ENCODE data around the gene OR51B2.
"Not testable (repeated sequence)": the region's sequence is repeated elsewhere in the genome, so short reads cannot be mapped to it uniquely, and the experiment has no call there.

OR51B2 gene

GRCh38 chr11:5310423-5310822 is 13.7 kb downstream of the OR51B2 start:
- DNase-seq: no peak

GRCh38 chr11:5307256-5308019 is 16.7 kb downstream of the OR51B2 start:
- DNase-seq: no peak

GRCh38 chr11:5304046-5304445 is 20.1 kb downstream of the OR51B2 start:
- no peak for DNase-seq

DNA sequence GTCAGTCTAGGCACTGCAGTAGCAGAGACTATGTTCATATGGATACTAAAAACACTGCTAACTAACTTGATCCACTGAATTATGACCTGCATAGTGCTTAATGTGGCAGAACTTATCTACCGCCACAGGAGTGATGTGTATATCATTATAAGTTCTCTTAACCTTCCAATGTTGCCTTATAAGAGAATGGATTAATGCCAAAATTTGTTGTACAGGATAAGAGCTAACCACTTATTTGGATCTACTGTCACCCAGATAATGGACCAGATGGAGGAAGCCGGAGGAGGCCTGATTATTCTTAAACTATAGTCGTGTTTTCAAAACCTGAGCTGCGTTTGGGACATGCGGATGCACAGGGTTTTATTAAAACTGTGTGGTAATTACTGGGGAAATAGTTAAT is 20.5 kb downstream of the OR51B2 start:
- no peak for DNase-seq

- no peak for DNase-seq
These were observed 22.3 kb downstream of the OR51B2 start, which contains the start of gene OR51B4 for GRCh38 chr11:5301846-5302245. TSS of gene OR51B4 (minus strand) at chr11:5301946. CDS start at chr11:5301946, 0 bp downstream.

DNA sequence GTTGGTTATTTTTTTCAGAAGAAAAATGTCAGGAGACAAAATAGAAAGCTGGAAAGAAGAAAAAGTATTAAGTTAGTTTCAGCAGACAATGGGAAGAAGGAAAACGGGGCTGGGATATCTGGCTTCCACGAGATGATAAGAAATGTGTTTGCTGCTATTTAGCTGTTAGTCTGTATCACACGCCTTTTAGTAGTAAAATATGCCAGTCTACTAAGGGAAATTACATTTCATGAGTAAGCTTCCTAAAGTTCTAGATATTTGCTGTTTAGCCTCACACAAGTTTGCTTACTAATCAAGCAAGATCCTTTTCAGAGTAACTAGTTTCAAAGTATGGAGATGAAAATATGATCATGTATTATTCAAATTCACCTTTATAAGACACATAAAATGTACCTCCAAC is 23.8 kb downstream of the OR51B2 start:
- no peak for DNase-seq

DNA sequence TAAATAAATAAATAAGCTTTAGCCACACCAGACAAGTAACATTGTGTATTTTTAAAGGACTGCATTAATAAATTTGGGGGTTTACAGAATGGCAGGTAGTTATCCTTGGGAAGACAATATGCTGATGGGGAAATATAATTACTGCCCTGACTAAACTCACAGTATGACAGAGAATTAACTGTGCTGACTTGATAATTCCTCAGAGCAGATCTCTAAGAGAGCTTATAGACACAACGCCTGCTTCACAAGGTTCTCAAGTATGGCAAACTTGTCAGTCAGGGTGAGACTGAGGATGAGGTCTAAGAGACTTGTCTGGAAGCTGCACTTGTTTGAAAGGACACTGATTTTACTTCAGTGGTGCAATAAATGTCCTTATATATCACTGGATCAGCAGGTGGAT is 25.6 kb downstream of the OR51B2 start:
- DNase-seq: no peak

- DNase-seq: no peak
These were observed 26.3 kb downstream of the OR51B2 start for GRCh38 chr11:5297721-5298323.

DNA sequence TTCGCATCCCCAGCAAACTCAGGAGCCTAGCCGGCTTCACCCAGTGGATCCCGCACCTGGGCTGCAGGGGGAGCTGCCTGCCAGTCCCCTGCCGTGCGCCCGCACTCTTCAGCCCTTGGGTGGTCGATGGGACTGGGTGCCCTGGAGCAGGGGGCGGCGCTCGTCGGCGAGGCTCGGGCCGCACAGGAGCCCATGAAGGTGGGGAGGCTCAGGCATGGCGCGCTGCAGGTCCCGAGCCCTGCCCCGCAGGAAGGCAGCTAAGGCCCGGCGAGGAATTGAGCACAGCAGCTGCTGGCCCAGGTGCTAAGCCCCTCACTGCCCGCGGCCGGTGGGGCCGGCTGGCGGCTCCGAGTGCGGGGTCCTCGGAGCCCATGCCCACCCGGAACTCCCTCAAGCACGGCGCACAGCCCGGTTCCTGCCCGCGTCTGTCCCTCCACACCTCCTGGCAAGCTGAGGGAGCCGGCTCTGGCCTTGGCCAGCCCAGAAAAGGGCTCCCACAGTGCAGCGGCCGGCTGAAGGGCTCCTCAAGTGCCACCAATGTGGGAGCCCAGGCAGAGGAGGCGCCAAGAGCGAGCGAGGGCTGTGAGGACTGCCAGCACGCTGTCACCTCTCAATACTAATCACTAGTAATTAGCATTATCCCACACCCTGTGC is 29.6 kb downstream of the OR51B2 start:
- not testable (repeated sequence) for DNase-seq

- DNase-seq: no peak
These were observed 31.1 kb downstream of the OR51B2 start for GRCh38 chr11:5293028-5293427.

- no peak for DNase-seq
These were observed 32.8 kb downstream of the OR51B2 start for GRCh38 chr11:5291207-5291838.

DNA sequence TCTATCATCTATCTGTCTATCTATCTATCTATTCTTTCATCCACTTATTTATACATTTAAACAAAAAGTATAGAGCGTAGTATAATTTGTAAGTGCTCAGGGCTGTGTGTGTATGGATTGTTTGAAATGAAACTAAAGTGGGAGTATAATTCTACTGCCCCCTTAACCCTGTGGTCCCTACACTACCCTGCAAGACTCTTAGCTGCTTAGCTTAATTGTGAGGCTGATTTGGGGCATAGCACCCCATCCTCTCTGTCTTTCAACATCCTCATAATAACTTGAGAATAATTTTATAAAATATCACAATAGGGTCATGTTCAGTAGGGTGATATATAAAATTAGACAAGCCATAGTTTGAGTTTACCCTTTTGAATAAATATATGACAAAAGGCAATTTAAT is 34.0 kb downstream of the OR51B2 start:
- DNase-seq: no peak

- DNase-seq: no peak
These were observed 34.4 kb downstream of the OR51B2 start for GRCh38 chr11:5289696-5290095.

- DNase-seq: no peak
These were observed 35.1 kb downstream of the OR51B2 start for GRCh38 chr11:5288906-5289550.

- DNase-seq: no peak
These were observed 35.8 kb downstream of the OR51B2 start for GRCh38 chr11:5288108-5288905.

- no peak for DNase-seq
These were observed 37.2 kb downstream of the OR51B2 start for GRCh38 chr11:5286901-5287300.

GRCh38 chr11:5286351-5286750 is 37.7 kb downstream of the OR51B2 start:
- DNase-seq: no peak

DNA sequence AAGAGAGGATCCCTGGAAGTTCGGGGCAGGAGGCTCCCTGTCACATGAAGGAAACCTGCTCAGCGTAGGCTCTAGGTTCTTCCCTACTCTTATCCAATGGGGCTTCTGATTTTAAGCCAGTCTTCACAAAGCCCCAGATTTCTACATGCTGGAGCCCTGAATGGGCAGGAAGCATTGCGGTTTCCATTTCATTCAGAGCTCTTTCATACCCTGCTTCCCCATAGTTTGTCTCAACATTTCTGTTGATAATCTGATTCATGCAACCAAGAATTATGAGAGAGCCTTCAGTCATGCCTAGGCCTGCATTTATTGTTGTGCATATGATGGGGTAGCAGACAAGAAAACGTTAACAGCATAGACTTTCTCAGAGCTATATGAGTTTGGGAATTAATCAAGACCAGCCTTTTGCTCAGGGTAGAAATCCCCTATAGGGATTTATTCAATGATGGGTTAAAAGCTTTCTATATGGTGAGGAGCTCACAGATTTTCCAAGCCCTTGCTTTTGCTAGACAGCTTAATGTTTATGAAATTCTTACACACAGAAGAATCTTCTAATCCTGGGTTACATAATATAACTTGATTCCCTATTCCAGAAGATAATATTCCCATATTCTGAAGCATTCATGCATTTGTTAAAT is 38.3 kb downstream of the OR51B2 start:
- no peak for DNase-seq

- DNase-seq: no peak
These were observed 39.5 kb downstream of the OR51B2 start for GRCh38 chr11:5284637-5285036.

DNA sequence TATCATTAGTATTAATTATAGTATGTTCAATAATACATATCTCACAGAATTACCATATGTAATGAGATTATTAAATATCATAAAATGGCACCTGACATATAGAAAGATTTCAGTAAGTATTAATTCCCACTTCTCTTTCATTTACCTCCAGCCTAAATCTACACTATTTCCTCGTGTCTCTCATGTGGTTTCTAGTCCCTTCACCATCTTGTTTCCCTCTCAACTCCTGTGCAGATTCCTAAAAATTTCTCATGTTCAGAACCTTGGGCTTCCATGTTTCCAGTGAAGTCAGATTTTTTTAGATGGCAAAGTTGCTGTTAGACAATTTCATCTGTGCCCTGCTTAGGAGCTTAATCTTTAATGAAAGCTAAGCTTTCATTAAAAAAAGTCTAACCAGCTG is 40.2 kb downstream of the OR51B2 start:
- DNase-seq: no peak

DNA sequence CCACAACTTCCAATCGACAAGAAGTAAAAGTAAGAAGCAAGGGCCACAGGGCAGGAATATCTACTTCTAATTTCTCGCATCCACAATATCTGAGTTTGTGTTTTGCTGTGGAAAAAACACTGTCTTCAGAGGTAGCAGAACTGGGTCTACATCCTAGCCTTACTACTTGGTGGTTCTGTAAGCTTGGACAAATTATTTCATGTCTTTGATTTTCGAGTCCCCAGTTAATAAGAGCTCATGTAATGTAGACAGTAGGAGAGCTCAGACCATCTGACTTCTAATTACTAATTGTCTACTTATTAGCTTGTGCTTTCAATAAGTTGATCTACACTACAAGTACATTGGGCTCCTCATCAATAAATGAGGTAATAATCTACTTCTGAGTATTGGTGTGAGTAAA is 41.0 kb downstream of the OR51B2 start:
- DNase-seq: no peak

- no peak for DNase-seq
These were observed 41.5 kb downstream of the OR51B2 start for GRCh38 chr11:5282628-5283027.
